ENCODE results near the gene CNTNAP4. TPM values are rescaled to one million over a fixed set of nuclear protein-coding genes. Genes with fewer than 3 reads are reported as not detected.

Gene CNTNAP4
- total and polyA plus RNA-seq, 2 of the 13 experiments (the other 11 are each of a cell fraction or from before 2014, with no cell fraction given), result not detected

DNA sequence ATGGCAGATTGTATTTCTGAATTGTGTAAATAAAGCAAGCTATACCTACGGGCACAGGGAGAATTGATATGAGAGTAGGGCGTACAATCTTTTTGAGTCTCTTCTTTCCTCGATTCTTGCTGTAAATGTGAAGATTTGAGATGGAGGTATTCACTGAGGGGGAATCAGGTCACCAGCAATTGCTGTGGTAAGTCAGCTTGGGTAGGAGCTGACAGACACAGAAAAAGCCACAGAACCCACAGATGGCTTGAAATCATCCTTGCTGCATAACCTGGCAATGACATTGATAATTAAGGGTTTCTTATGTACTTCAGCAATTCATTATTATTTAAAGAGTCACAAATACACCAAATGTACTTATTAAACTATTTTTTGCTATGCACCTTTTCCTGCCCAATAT is 164.2 kb downstream of the CNTNAP4 start:
- WGBS (ENCODE audit: low lambda C conversion rate), result 1% methylated on average over 3 of the region's 3 CpGs
- no peaks in the 10 kb centered on the region for H3K79me2 ChIP-seq (ENCODE audit: insufficient read depth, low read length)
- H3K36me3 ChIP-seq (replicated peaks in 1 of 2; ENCODE audit: control insufficient read depth in 1 of 2, insufficient read depth in 2 of 2, low read length in 2 of 2), result no peaks in the 10 kb centered on the region
- intact Hi-C loops (cut with micrococcal nuclease; ENCODE audit: unreplicated experiment), result no loop called here
- in situ Hi-C loops (cut with HindIII; ENCODE audit: extremely low pct_ligation_motif_present, low pct_unique_long_range_greater_than_20kb), result no loop called here
- H3K4me3 ChIP-seq (replicated peaks in 1 of 3; ENCODE audit: insufficient read depth in 1 of 3, low read depth in 2 of 3, low read length in 3 of 3), result no peak overlapping the region
- H3K27me3 ChIP-seq (ENCODE audit: control insufficient read depth in 1 of 2, insufficient read depth in 2 of 2, low read length in 2 of 2), result no peaks in the 10 kb centered on the region
- ChIA-PET POLR2A (no interaction called here), CTCF (ENCODE audit: low intra/inter-chr PET ratio, low total read pairs) (no interaction called here)
- DNase-seq (ENCODE audit: low spot score) (no peak), ATAC-seq (no peak), FAIRE-seq (no peak)
- H3K4me1 ChIP-seq (ENCODE audit: insufficient read depth, low read length), result no peaks in the 10 kb centered on the region
- no peaks in the 10 kb centered on the region for H4K20me1 ChIP-seq (ENCODE audit: insufficient read depth, low read length)
- H3K4me2 ChIP-seq (ENCODE audit: low read depth, low read length), result no peak overlapping the region
- no peaks in the 10 kb centered on the region for H3K9me3 ChIP-seq (ENCODE audit: low read length)
- H3K27ac ChIP-seq (ENCODE audit: extremely low read length, insufficient read depth, low read length), result no peak overlapping the region
- no TSS peak for BruUV-seq (replicated peaks)
- H3K9ac ChIP-seq (ENCODE audit: insufficient read depth, low read depth, low read length), result no peak overlapping the region
- no peak overlapping the region for H2AFZ ChIP-seq (ENCODE audit: low read length)
- TF ChIP-seq SALL1 (CRISPR knock-in tag; IDR thresholded peaks at IDR 0.05) (no peak), ZNF18 (CRISPR knock-in tag; IDR thresholded peaks at IDR 0.05; ENCODE audit: insufficient replicate concordance) (no peak), CCDC6 (CRISPR knock-in tag; IDR thresholded peaks at IDR 0.05) (no peak), HNF1B (CRISPR knock-in tag; IDR thresholded peaks at IDR 0.05) (no peak), CBX5 (CRISPR knock-in tag; IDR thresholded peaks at IDR 0.05; ENCODE audit: borderline replicate concordance) (no peak), THAP11 (CRISPR knock-in tag; IDR thresholded peaks at IDR 0.05) (no peak), AKAP8 (CRISPR knock-in tag; IDR thresholded peaks at IDR 0.05) (no peak), KDM3A (CRISPR knock-in tag; IDR thresholded peaks at IDR 0.05; ENCODE audit: low read depth) (no peak), NFE2L2 (IDR thresholded peaks at IDR 0.05; ENCODE audit: low read length) (no peak), YY1 (IDR thresholded peaks at IDR 0.05; ENCODE audit: insufficient read depth, insufficient replicate concordance, low read depth, low read length) (no peak), HOXA3 (CRISPR knock-in tag; IDR thresholded peaks at IDR 0.05) (no peak), ZNF296 (CRISPR knock-in tag; conservative IDR thresholded peaks at IDR 0.05) (no peak)
- TF ChIP-seq, protein P1, sequence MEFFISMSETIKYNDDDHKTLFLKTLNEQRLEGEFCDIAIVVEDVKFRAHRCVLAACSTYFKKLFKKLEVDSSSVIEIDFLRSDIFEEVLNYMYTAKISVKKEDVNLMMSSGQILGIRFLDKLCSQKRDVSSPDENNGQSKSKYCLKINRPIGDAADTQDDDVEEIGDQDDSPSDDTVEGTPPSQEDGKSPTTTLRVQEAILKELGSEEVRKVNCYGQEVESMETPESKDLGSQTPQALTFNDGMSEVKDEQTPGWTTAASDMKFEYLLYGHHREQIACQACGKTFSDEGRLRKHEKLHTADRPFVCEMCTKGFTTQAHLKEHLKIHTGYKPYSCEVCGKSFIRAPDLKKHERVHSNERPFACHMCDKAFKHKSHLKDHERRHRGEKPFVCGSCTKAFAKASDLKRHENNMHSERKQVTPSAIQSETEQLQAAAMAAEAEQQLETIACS (CRISPR knock-in tag; IDR thresholded peaks at IDR 0.05), result no peak

Data from HepG2 (cell line).